Measurements from ENCODE around the gene JCHAIN. TPM values are rescaled to one million over a fixed set of nuclear protein-coding genes. Genes with fewer than 3 reads are reported as not detected.

JCHAIN gene
- total and polyA plus RNA-seq, 2 experiments from 2014 or later: 2.3 to 4.9 TPM

GRCh38 chr4:70628444-70628843 is 37.9 kb downstream of the JCHAIN start, which contains the start of gene ENAM:
Gene ENAM, plus strand, starts transcription at chr4:70628744. Its CDS starts 757 bp downstream, at chr4:70629501.
- WGBS, 2 experiments (ENCODE audit: low coverage in 1 of 2, low lambda C conversion rate in 2 of 2, missing lambda C conversion rate in 2 of 2): 76 to 80% methylated on average over 2 of the region's 2 CpGs
- H3K9me2 ChIP-seq (ENCODE audit: insufficient read depth): no peaks in the 10 kb centered on the region
- 0 out of 2 replicates have a peak, but pooled peaks cover 8% of the 10 kb centered on the region for H3K4me1 ChIP-seq (ENCODE audit: insufficient read depth)
- no peaks in the 10 kb centered on the region for H3K9me3 ChIP-seq (ENCODE audit: low read depth)
- H3K79me2 ChIP-seq (ENCODE audit: insufficient read depth): no peaks in the 10 kb centered on the region
- DNase-seq: no peak
- H3K27ac ChIP-seq: no peak within 1 kb of the TSS
- peak within 1 kb of the TSS; percentile 28; the same call in 1 of the 2 replicates for H2AFZ ChIP-seq
- no peaks in the 10 kb centered on the region for H4K20me1 ChIP-seq (ENCODE audit: insufficient read depth)
- H3K4me3 ChIP-seq: no peak within 1 kb of the TSS
- H3K27me3 ChIP-seq (replicated peaks; ENCODE audit: insufficient read depth): no peaks in the 10 kb centered on the region
- H3K9ac ChIP-seq: no peak within 1 kb of the TSS
- H3K4me2 ChIP-seq (ENCODE audit: unreplicated experiment): no peak within 1 kb of the TSS
- H3K36me3 ChIP-seq (ENCODE audit: low read depth): no peaks in the 10 kb centered on the region
- TF ChIP-seq EZH2phosphoT487 (IDR thresholded peaks at IDR 0.05; ENCODE audit: insufficient read depth, low read depth) (no peak), EZH2 (IDR thresholded peaks at IDR 0.05; ENCODE audit: insufficient read depth, poor library complexity, severe bottlenecking) (no peak)
- H3F3A ChIP-seq (ENCODE audit: insufficient read depth): no peaks in the 10 kb centered on the region
- in situ Hi-C loops (cut with MboI): no loop called here

- no peaks in the 10 kb centered on the region for H3K36me3 ChIP-seq (ENCODE audit: low read depth)
- no peak for TF ChIP-seq EZH2 (IDR thresholded peaks at IDR 0.05; ENCODE audit: insufficient read depth, poor library complexity, severe bottlenecking)
- no peak for TF ChIP-seq EZH2phosphoT487 (IDR thresholded peaks at IDR 0.05; ENCODE audit: insufficient read depth, low read depth)
- H3K9me3 ChIP-seq (ENCODE audit: low read depth): no peaks in the 10 kb centered on the region
- no peak for DNase-seq
- WGBS, 2 experiments (ENCODE audit: low coverage in 1 of 2, low lambda C conversion rate in 2 of 2, missing lambda C conversion rate in 2 of 2): 0 to 13% methylated on average over 1 of the region's 1 CpG
- in situ Hi-C loops (cut with MboI): no loop called here
- no peaks in the 10 kb centered on the region for H3K79me2 ChIP-seq (ENCODE audit: insufficient read depth)
- H3K27ac ChIP-seq: no peak overlapping the region
- H3K4me2 ChIP-seq (ENCODE audit: unreplicated experiment): no peak overlapping the region
- H3F3A ChIP-seq (ENCODE audit: insufficient read depth): no peaks in the 10 kb centered on the region
- no peaks in the 10 kb centered on the region for H3K9me2 ChIP-seq (ENCODE audit: insufficient read depth)
- 0 out of 2 replicates have a peak, but pooled peaks cover 8% of the 10 kb centered on the region for H3K4me1 ChIP-seq (ENCODE audit: insufficient read depth)
- H2AFZ ChIP-seq: peak overlapping the region; percentile 28; the same call in 1 of the 2 replicates
- no peak overlapping the region for H3K9ac ChIP-seq
- no peaks in the 10 kb centered on the region for H3K27me3 ChIP-seq (replicated peaks; ENCODE audit: insufficient read depth)
- H3K4me3 ChIP-seq: no peak overlapping the region
- H4K20me1 ChIP-seq (ENCODE audit: insufficient read depth): no peaks in the 10 kb centered on the region
Observed at GRCh38 chr4:70627620-70628019, 38.7 kb downstream of the JCHAIN start.

- H3K4me1 ChIP-seq (ENCODE audit: insufficient read depth): no peaks in the 10 kb centered on the region
- H4K20me1 ChIP-seq (ENCODE audit: insufficient read depth): no peaks in the 10 kb centered on the region
- H3F3A ChIP-seq (ENCODE audit: insufficient read depth): no peaks in the 10 kb centered on the region
- in situ Hi-C loops (cut with MboI): loop anchor here (25.0 kb wide), 1 partner anchor 1088 kb away; no protein-coding TSS in a partner anchor
- H3K36me3 ChIP-seq (ENCODE audit: low read depth): no peaks in the 10 kb centered on the region
- no peak overlapping the region for H3K4me3 ChIP-seq
- no peaks in the 10 kb centered on the region for H3K9me2 ChIP-seq (ENCODE audit: insufficient read depth)
- no peaks in the 10 kb centered on the region for H3K9me3 ChIP-seq (ENCODE audit: low read depth)
- TF ChIP-seq EZH2 (IDR thresholded peaks at IDR 0.05; ENCODE audit: insufficient read depth, poor library complexity, severe bottlenecking) (no peak), EZH2phosphoT487 (IDR thresholded peaks at IDR 0.05; ENCODE audit: insufficient read depth, low read depth) (no peak)
- 21 to 26% methylated on average over 1 of the region's 1 CpG for WGBS, 2 experiments (ENCODE audit: low coverage in 1 of 2, low lambda C conversion rate in 2 of 2, missing lambda C conversion rate in 2 of 2)
- H3K9ac ChIP-seq: no peak overlapping the region
- H2AFZ ChIP-seq: peak overlapping the region; percentile 6; the same call in 1 of the 2 replicates
- no peaks in the 10 kb centered on the region for H3K27me3 ChIP-seq (replicated peaks; ENCODE audit: insufficient read depth)
- DNase-seq: no peak
- no peak overlapping the region for H3K27ac ChIP-seq
- H3K79me2 ChIP-seq (ENCODE audit: insufficient read depth): no peaks in the 10 kb centered on the region
- H3K4me2 ChIP-seq (ENCODE audit: unreplicated experiment): no peak overlapping the region
Observed at GRCh38 chr4:70624226-70624793, 42.0 kb downstream of the JCHAIN start.

GRCh38 chr4:70623323-70623722 is 43.0 kb downstream of the JCHAIN start:
- H3K4me2 ChIP-seq (ENCODE audit: unreplicated experiment): no peak overlapping the region
- 93% methylated on average over 3 of the region's 3 CpGs for WGBS, 2 experiments (ENCODE audit: low coverage in 1 of 2, low lambda C conversion rate in 2 of 2, missing lambda C conversion rate in 2 of 2)
- in situ Hi-C loops (cut with MboI): loop anchor here (25.0 kb wide), 1 partner anchor 1089 kb away; no protein-coding TSS in a partner anchor

More at GRCh38 chr4:70623323-70623722, 43.0 kb downstream of the JCHAIN start:
- no peak overlapping the region for H3K27ac ChIP-seq
- no peak for DNase-seq
- H3K9me3 ChIP-seq (ENCODE audit: low read depth): no peaks in the 10 kb centered on the region
- no peaks in the 10 kb centered on the region for H3K36me3 ChIP-seq (ENCODE audit: low read depth)
- no peaks in the 10 kb centered on the region for H3K9me2 ChIP-seq (ENCODE audit: insufficient read depth)
- H2AFZ ChIP-seq: no peak overlapping the region
- H4K20me1 ChIP-seq (ENCODE audit: insufficient read depth): no peaks in the 10 kb centered on the region
- no peaks in the 10 kb centered on the region for H3F3A ChIP-seq (ENCODE audit: insufficient read depth)
- no peaks in the 10 kb centered on the region for H3K4me1 ChIP-seq (ENCODE audit: insufficient read depth)
- H3K79me2 ChIP-seq (ENCODE audit: insufficient read depth): no peaks in the 10 kb centered on the region
- H3K27me3 ChIP-seq (replicated peaks; ENCODE audit: insufficient read depth): no peaks in the 10 kb centered on the region
- TF ChIP-seq EZH2 (IDR thresholded peaks at IDR 0.05; ENCODE audit: insufficient read depth, poor library complexity, severe bottlenecking) (no peak), EZH2phosphoT487 (IDR thresholded peaks at IDR 0.05; ENCODE audit: insufficient read depth, low read depth) (no peak)
- no peak overlapping the region for H3K9ac ChIP-seq
- H3K4me3 ChIP-seq: no peak overlapping the region
